ENCODE data around the gene NPIPA5. TPM values are rescaled to one million over a fixed set of nuclear protein-coding genes. Genes with fewer than 3 reads are reported as not detected.
A peak's percentile ranks its signal among the peaks of the same experiment; 100 is the strongest.
"Not testable (repeated sequence)": the region's sequence is repeated elsewhere in the genome, so short reads cannot be mapped to it uniquely, and the experiment has no call there.

NPIPA5 gene
- total RNA-seq, 1 experiment from 2014 or later: 0.68 TPM

DNA sequence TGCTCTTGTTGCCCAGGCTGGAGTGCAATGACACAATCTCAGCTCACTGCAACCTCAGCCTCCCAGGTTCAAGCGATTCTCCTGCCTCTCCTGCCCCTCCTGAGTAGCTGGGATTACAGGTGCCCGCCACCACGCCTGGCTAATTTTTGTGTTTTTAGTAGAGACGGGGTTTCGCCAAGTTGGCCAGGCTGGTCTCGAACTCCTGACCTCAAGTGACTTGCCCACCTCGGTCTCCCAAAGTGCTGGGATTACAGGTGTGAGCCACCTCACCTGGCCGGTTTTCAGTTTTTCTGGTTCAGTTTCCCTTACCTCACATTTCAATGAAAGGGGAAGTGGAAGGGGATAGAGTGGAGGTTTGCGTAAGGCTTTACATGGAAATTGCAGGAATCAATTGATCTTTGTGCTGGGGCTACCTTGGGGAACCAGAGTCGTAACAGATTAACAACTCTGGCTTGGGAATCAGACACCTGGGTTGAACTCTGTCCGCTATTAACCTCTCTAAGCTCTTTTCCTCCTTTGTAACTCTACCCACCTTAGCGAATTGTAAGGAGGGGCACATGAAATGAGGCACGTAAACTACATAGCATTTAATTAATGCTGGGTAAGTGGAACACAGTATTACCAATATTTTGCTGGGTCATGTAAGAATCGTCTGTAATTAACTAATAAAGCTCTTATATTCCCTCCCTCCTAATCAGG lies 20.7 kb upstream of the NPIPA5 start:
- H3F3A ChIP-seq (ENCODE audit: insufficient read depth, low read depth): peaks cover 8% of the 10 kb centered on the region; the same call in 1 of the 2 replicates
- H4K20me1 ChIP-seq (ENCODE audit: insufficient read depth): no peaks in the 10 kb centered on the region
- H3K4me2 ChIP-seq: no peak overlapping the region
- ChIA-PET POLR2A (ENCODE audit: unreplicated experiment) (interaction anchor here (0.7 kb wide), 1 partner anchor 192 kb away, joined by 3 read pairs; no protein-coding TSS in a partner anchor), CTCF (no interaction called here)
- TF ChIP-seq EZH2 (IDR thresholded peaks at IDR 0.05; ENCODE audit: low read depth): no peak
- BruUV-seq (replicated peaks): no TSS peak
- no peak overlapping the region for H3K4me3 ChIP-seq
- no peaks in the 10 kb centered on the region for H3K36me3 ChIP-seq (ENCODE audit: low read depth)
- no peaks in the 10 kb centered on the region for H3K9me2 ChIP-seq (ENCODE audit: insufficient read depth)
- H3K79me2 ChIP-seq (ENCODE audit: low read depth): no peaks in the 10 kb centered on the region
- H2AFZ ChIP-seq: no peak overlapping the region
- no peak overlapping the region for H3K27ac ChIP-seq
- intact Hi-C loops (cut with micrococcal nuclease; ENCODE audit: unreplicated experiment): no loop called here
- H3K27me3 ChIP-seq (ENCODE audit: insufficient read depth, low read depth): no peaks in the 10 kb centered on the region
- H3K9me3 ChIP-seq (ENCODE audit: insufficient read depth, low read depth): no peaks in the 10 kb centered on the region
- DNase-seq: peak in 1 of 2 experiments; percentile 34
- H3K4me1 ChIP-seq (replicated peaks; ENCODE audit: insufficient read depth): peaks cover 1% of the 10 kb centered on the region

DNA sequence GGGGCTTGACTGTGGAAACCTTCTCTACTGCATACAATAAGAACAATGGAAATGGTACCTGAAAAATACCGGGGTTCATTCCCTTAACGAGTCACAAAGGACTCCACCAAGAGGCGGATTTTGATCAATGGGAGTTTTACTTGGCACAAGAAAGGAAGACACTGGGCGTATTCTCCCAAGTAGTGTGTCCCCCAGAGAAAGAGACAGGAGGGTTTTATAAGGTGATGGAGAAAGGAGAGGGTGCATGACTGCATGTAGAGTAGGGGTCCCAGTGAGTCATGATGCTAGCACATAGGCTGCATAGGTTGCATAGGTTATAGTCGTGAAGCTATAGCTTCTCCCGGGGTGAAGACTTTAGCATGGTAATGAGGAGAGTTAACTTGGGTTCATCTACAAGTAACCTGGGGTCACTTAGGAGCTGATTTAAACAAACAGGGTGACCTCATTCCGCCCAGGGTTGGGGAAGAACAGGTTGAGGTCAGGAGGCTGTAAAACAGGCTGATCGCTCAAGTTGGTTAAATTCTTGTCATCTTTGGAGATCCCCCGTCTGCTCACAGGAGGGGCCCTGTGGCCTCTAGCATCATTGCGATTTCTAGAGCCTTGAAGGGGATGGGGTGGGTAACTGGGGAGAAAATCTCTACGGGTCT lies 19.0 kb upstream of the NPIPA5 start:
- Histone ChIP-seq H3K79me2 (ENCODE audit: low read depth) (no peaks in the 10 kb centered on the region), H3K9me3 (ENCODE audit: insufficient read depth, low read depth) (no peaks in the 10 kb centered on the region), H3K4me2 (no peak overlapping the region), H3K27me3 (ENCODE audit: insufficient read depth, low read depth) (no peaks in the 10 kb centered on the region), H4K20me1 (ENCODE audit: insufficient read depth) (no peaks in the 10 kb centered on the region), H3K4me3 (no peak overlapping the region), H3K9me2 (ENCODE audit: insufficient read depth) (no peaks in the 10 kb centered on the region), H3F3A (ENCODE audit: insufficient read depth, low read depth) (0 out of 2 replicates have a peak, but pooled peaks cover 4% of the 10 kb centered on the region), H3K4me1 (replicated peaks; ENCODE audit: insufficient read depth) (no peaks in the 10 kb centered on the region), H3K36me3 (ENCODE audit: low read depth) (no peaks in the 10 kb centered on the region), H3K27ac (no peak overlapping the region), H2AFZ (no peak overlapping the region)
- TF ChIP-seq, protein P1, sequence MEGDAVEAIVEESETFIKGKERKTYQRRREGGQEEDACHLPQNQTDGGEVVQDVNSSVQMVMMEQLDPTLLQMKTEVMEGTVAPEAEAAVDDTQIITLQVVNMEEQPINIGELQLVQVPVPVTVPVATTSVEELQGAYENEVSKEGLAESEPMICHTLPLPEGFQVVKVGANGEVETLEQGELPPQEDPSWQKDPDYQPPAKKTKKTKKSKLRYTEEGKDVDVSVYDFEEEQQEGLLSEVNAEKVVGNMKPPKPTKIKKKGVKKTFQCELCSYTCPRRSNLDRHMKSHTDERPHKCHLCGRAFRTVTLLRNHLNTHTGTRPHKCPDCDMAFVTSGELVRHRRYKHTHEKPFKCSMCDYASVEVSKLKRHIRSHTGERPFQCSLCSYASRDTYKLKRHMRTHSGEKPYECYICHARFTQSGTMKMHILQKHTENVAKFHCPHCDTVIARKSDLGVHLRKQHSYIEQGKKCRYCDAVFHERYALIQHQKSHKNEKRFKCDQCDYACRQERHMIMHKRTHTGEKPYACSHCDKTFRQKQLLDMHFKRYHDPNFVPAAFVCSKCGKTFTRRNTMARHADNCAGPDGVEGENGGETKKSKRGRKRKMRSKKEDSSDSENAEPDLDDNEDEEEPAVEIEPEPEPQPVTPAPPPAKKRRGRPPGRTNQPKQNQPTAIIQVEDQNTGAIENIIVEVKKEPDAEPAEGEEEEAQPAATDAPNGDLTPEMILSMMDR (conservative IDR thresholded peaks at IDR 0.05): no peak
- TF ChIP-seq EZH2 (IDR thresholded peaks at IDR 0.05; ENCODE audit: low read depth): no peak
- CTCF ChIA-PET: no interaction called here
- intact Hi-C loops (cut with micrococcal nuclease; ENCODE audit: unreplicated experiment): no loop called here
- no TSS peak for BruUV-seq (replicated peaks)
- POLR2A ChIA-PET (ENCODE audit: unreplicated experiment): no interaction called here
- DNase-seq: peak in 1 of 2 experiments; percentile 33

DNA sequence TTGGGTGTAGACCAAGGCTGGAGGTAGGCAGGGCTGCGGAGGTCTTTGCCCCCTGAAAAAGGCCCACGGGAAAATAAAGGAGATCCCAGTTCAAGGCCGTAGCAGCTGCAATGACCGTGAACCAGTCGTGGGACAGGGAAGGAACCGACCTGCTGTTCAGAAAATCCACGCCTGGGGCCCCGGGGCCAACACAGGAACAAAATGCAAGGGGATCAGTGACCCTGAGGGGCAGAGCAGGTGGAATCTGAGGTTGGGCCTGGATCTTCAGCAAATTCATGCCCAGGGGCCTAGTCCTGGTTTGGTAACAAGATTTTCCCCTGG lies 18.4 kb upstream of the NPIPA5 start:
- BruUV-seq (replicated peaks); CTCF ChIA-PET; intact Hi-C loops (cut with micrococcal nuclease; ENCODE audit: unreplicated experiment); H3F3A ChIP-seq (ENCODE audit: insufficient read depth, low read depth); H4K20me1 ChIP-seq (ENCODE audit: insufficient read depth); H3K9me3 ChIP-seq (ENCODE audit: insufficient read depth, low read depth); H3K36me3 ChIP-seq (ENCODE audit: low read depth); H3K79me2 ChIP-seq (ENCODE audit: low read depth); H3K27ac ChIP-seq; H3K4me3 ChIP-seq; H3K27me3 ChIP-seq (ENCODE audit: insufficient read depth, low read depth); H3K4me2 ChIP-seq; H2AFZ ChIP-seq; POLR2A ChIA-PET (ENCODE audit: unreplicated experiment); H3K4me1 ChIP-seq (replicated peaks; ENCODE audit: insufficient read depth); DNase-seq; H3K9me2 ChIP-seq (ENCODE audit: insufficient read depth): not testable (repeated sequence)

DNA sequence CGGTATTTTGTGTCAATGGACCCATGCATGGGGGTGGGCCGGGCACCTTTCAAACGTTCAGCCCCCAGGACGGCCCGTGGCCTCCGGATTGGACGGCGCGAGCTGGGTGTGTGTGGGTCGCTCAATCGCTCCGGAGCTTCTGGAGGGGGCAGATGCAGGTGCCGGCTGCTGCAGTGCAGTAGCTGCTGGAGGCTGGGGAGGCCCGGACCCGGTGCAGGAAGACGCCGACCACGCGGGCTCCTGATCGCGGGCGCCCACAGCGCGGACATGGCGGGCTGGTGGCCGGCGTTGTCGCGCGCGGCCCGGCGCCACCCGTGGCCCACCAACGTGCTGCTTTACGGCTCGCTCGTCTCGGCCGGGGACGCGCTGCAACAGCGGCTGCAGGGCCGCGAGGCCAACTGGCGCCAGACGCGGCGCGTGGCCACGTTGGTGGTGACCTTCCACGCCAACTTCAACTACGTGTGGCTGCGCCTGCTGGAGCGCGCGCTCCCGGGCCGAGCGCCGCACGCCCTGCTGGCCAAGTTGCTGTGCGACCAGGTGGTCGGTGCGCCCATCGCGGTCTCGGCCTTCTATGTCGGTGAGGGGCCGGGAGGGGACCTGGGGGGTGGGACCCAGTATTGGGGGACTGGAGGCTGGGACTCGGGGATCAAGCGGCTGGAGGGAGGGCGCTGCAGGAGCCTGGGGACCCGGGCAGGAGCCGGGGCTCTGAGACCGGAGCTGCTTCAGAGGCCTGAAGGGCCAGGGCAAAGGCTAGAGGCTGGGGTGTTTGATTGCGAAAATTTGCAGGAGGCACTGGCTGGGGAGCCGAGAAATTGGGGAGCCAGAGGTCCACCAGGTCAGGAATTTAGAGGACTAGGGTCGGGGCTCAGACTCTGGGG lies 17.8 kb upstream of the NPIPA5 start, which contains the start of gene MPV17L:
MPV17L (plus strand) TSS at position 124 of the 878 bp plus-strand sequence; CDS start at position 268, 144 bp downstream.
- CTCF ChIA-PET; H3K27me3 ChIP-seq (ENCODE audit: insufficient read depth, low read depth); H3K79me2 ChIP-seq (ENCODE audit: low read depth); H4K20me1 ChIP-seq (ENCODE audit: insufficient read depth); H3F3A ChIP-seq (ENCODE audit: insufficient read depth, low read depth); POLR2A ChIA-PET (ENCODE audit: unreplicated experiment); BruUV-seq (replicated peaks); H3K4me3 ChIP-seq; H3K27ac ChIP-seq; DNase-seq; H2AFZ ChIP-seq; intact Hi-C loops (cut with micrococcal nuclease; ENCODE audit: unreplicated experiment); H3K4me1 ChIP-seq (replicated peaks; ENCODE audit: insufficient read depth); H3K36me3 ChIP-seq (ENCODE audit: low read depth); H3K9me2 ChIP-seq (ENCODE audit: insufficient read depth); H3K4me2 ChIP-seq; H3K9me3 ChIP-seq (ENCODE audit: insufficient read depth, low read depth): not testable (repeated sequence)

DNA sequence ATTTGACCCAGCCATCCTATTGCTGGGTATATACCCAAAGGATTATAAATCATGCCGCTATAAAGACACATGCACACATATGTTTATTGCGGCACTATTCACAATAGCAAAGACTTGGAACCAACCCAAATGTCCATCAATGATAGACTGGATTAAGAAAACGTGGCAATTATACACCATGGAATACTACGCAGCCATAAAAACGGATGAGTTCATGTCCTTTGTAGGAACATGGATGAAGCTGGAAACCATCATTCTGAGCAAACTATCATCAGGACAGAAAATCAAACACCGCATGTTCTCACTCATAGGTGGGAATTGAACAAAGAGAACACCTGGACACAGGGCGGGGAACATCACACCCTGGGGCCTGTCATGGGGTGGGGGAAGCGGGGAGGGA lies 14.9 kb upstream of the NPIPA5 start:
- H2AFZ ChIP-seq; H3F3A ChIP-seq (ENCODE audit: insufficient read depth, low read depth); BruUV-seq (replicated peaks); H4K20me1 ChIP-seq (ENCODE audit: insufficient read depth); CTCF ChIA-PET; H3K27ac ChIP-seq; H3K4me2 ChIP-seq; DNase-seq; H3K4me1 ChIP-seq (replicated peaks; ENCODE audit: insufficient read depth); intact Hi-C loops (cut with micrococcal nuclease; ENCODE audit: unreplicated experiment); H3K27me3 ChIP-seq (ENCODE audit: insufficient read depth, low read depth); H3K36me3 ChIP-seq (ENCODE audit: low read depth); H3K9me3 ChIP-seq (ENCODE audit: insufficient read depth, low read depth); H3K79me2 ChIP-seq (ENCODE audit: low read depth); H3K4me3 ChIP-seq; POLR2A ChIA-PET (ENCODE audit: unreplicated experiment); H3K9me2 ChIP-seq (ENCODE audit: insufficient read depth): not testable (repeated sequence)

DNA sequence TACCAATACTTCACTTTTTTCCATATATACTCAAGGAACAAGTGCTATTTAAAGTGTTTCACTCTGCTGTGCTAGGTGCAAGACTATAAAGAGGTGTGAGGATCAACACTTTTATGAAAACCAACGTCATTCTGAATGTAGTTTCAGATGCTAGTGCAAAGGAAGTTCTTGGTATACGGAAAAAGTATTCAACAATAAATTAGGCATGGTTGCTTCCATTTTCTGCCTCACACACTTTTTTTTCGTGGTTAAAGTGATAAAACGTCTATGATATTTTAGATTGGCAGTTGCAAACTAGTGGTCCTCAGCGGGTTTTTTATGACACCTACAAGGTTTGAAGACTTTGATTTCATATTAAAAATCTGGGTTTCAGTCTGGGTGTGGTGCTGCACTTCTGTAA lies 11.8 kb upstream of the NPIPA5 start:
- H3K4me1 ChIP-seq (replicated peaks; ENCODE audit: insufficient read depth); H3K27ac ChIP-seq; H3K9me2 ChIP-seq (ENCODE audit: insufficient read depth); CTCF ChIA-PET; H4K20me1 ChIP-seq (ENCODE audit: insufficient read depth); DNase-seq; H3K36me3 ChIP-seq (ENCODE audit: low read depth); H3K9me3 ChIP-seq (ENCODE audit: insufficient read depth, low read depth); H2AFZ ChIP-seq; intact Hi-C loops (cut with micrococcal nuclease; ENCODE audit: unreplicated experiment); H3F3A ChIP-seq (ENCODE audit: insufficient read depth, low read depth); H3K4me2 ChIP-seq; H3K79me2 ChIP-seq (ENCODE audit: low read depth); H3K4me3 ChIP-seq; POLR2A ChIA-PET (ENCODE audit: unreplicated experiment); H3K27me3 ChIP-seq (ENCODE audit: insufficient read depth, low read depth); BruUV-seq (replicated peaks): not testable (repeated sequence)
